C4-2B (cell line): ENCODE measurements around the gene ELMO1.

Experiments
- ZFX ChIP-seq: fragments of 450-650 bp; IDR thresholded peaks from 2 replicates; pipeline ENCODE4 v1.6.1; 2017
- TF ChIP-seq, protein P1 (sequence below): fragments of 450-650 bp; conservative IDR thresholded peaks from 2 replicates; pipeline ENCODE4 v1.5.1; 2017; ENCODE audit warnings: mild to moderate bottlenecking

GRCh38 chr7:37482953-37483352 is 34.3 kb upstream of the ELMO1 start:
- TF ChIP-seq, protein P1, sequence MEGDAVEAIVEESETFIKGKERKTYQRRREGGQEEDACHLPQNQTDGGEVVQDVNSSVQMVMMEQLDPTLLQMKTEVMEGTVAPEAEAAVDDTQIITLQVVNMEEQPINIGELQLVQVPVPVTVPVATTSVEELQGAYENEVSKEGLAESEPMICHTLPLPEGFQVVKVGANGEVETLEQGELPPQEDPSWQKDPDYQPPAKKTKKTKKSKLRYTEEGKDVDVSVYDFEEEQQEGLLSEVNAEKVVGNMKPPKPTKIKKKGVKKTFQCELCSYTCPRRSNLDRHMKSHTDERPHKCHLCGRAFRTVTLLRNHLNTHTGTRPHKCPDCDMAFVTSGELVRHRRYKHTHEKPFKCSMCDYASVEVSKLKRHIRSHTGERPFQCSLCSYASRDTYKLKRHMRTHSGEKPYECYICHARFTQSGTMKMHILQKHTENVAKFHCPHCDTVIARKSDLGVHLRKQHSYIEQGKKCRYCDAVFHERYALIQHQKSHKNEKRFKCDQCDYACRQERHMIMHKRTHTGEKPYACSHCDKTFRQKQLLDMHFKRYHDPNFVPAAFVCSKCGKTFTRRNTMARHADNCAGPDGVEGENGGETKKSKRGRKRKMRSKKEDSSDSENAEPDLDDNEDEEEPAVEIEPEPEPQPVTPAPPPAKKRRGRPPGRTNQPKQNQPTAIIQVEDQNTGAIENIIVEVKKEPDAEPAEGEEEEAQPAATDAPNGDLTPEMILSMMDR = no peak
- TF ChIP-seq ZFX = no peak
